Astrocyte of the spinal cord (primary cell): ENCODE data around the gene C20orf96.

Source experiments
- DNase-seq: peaks from one replicate; pipeline ENCODE4 v3.0.0; 2011; ENCODE audit warnings: low read depth, low spot score
- H3K4me3 ChIP-seq: 2 replicates; pipeline ENCODE4 v1.5.1; 2011; ENCODE audit warnings: low read depth, mild to moderate bottlenecking, low read length, moderate library complexity
- in situ Hi-C: cut with HindIII; loops from 2 replicates; pipeline ENCODE4 v1.10.0; 2017; ENCODE audit warnings: low sequenced_read_pairs
- TF ChIP-seq, protein P1 (sequence below): IDR thresholded peaks from 2 replicates; pipeline ENCODE4 v1.5.1; 2012; ENCODE audit warnings: low read depth, mild to moderate bottlenecking, low read length, inconsistent platforms

C20orf96 gene

DNA sequence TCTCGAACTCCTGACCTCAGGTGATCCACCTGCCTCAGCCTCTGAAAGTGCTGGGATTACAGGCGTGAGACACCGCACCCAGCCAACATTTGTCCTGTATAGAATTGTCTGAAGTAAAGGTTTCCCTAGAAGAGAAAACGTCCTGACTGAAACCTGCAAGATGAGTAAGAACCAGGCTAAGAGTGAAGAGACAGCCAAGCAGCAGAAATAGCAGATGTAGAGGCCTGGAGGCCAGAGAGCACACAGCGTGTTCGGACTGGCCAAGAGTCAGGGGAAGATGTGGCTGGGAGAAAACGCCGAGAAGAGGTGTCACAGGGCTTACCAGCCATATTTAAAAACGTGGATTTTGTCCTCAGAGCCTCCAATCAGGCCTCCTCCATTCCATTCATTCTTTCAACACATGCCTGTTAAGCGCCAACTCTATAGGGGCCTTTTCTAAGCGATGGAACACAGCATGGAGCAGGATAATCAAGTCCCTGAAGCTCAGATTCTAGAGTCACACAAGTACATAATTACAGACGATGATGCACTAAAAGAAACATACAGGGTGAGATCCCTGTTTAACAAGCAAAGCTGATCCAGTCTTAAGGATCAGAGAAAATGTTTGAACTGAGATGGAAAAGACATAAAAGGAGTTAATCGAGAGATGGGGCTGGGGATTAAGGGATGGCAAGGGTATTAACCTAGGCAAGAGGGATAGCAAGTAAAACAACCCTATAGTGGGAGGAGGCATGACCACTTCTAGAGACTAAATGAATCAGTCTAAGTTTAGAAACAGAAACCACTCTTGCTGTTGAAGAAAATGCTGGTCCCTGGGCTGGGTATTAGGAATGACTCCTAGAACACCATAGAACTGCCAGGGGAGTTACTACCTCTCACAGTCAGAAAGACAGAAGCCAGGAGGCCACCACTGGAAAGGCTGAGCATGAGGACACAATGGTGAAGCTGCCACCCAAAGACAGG, 11.6 kb upstream of the C20orf96 start:
- H3K4me3 ChIP-seq, result no peak overlapping the region
- DNase-seq, result no peak
- in situ Hi-C loops, result no loop called here
- TF ChIP-seq, protein P1, sequence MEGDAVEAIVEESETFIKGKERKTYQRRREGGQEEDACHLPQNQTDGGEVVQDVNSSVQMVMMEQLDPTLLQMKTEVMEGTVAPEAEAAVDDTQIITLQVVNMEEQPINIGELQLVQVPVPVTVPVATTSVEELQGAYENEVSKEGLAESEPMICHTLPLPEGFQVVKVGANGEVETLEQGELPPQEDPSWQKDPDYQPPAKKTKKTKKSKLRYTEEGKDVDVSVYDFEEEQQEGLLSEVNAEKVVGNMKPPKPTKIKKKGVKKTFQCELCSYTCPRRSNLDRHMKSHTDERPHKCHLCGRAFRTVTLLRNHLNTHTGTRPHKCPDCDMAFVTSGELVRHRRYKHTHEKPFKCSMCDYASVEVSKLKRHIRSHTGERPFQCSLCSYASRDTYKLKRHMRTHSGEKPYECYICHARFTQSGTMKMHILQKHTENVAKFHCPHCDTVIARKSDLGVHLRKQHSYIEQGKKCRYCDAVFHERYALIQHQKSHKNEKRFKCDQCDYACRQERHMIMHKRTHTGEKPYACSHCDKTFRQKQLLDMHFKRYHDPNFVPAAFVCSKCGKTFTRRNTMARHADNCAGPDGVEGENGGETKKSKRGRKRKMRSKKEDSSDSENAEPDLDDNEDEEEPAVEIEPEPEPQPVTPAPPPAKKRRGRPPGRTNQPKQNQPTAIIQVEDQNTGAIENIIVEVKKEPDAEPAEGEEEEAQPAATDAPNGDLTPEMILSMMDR, result no peak

DNA sequence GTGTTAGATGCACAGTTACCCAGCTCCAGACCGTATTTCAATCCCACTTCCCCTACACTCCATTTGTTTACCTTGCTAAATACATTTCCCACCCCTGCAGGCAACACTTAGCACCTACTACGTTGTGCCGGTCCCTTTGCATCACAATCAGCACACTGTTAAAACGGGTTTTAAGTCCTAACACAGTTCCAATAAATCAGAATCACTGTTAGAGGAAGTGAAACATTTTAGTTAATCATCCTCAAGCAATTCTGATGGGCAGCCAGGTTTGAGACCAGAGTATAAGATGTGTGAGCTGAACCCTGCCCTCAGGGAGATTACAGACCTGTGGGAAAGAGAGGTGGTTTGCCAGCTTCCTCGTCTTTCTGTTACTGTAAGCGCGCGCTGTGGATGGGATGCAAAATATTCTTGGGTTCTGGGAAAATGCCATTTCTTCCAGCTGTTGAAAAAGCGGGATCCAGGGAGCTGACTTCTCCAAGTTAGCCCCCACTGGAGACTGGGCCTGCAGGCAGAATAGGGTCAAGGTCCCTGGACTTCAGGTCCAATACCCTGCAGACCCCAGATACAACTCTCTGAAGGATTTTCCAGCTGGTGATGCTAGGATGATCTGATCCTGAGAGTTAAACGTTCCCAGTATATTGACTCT, 9.9 kb upstream of the C20orf96 start:
- TF ChIP-seq, protein P1, result no peak
- peak overlapping the region; percentile 94 for H3K4me3 ChIP-seq
- in situ Hi-C loops, result no loop called here
- DNase-seq, result no peak

DNA sequence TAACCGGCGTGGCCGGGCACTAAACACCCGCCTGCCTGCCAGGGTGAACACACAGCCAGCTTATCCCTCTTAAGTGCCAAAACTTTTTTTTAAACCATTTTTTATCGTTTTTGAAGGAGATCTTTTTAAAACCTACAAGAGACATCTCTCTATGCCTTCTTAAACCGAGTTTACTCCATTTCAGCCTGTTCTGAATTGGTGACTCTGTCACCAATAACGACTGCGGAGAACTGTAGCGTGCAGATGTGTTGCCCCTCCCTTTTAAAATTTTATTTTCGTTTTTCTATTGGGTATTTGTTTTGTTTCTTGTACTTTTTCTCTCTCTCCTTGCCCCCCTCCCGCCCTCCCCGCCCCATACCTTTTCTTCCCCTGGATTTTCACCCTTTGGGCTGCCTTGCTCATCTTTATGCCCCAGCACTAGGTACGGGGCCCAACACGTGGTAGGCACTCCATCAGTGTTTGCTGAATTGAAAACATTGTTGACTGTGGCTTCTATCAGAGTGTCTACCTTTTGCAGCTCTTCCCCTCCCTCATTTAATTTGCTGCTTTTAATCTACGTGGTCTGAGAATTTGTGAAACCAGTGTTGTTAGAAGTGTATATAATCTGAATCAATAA, 8.3 kb upstream of the C20orf96 start:
- H3K4me3 ChIP-seq, result peak overlapping the region; percentile 94
- in situ Hi-C loops, result no loop called here
- TF ChIP-seq, protein P1, result no peak
- DNase-seq, result no peak

DNA sequence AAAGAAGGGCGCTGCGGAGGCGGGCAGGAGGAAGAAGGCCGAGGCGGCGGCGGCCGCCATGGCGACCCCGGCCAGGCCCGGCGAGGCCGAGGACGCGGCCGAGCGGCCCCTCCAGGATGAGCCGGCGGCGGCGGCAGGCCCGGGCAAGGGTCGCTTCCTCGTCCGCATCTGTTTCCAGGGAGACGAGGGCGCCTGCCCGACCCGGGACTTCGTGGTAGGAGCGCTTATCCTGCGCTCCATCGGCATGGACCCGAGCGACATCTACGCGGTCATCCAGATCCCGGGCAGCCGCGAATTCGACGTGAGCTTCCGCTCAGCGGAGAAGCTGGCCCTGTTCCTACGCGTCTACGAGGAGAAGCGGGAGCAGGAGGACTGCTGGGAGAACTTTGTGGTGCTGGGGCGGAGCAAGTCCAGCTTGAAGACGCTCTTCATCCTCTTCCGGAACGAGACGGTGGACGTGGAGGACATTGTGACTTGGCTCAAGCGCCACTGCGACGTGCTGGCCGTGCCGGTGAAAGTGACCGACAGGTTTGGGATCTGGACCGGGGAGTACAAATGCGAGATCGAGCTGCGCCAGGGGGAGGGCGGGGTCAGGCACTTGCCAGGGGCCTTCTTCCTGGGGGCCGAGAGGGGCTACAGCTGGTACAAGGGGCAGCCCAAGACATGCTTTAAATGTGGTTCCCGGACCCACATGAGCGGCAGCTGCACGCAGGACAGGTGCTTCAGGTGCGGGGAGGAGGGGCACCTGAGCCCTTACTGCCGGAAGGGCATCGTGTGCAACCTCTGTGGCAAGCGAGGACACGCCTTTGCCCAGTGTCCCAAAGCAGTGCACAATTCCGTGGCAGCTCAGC, 7.6 kb upstream of the C20orf96 start:
- peak overlapping the region; percentile 94 for H3K4me3 ChIP-seq
- TF ChIP-seq, protein P1, result no peak
- in situ Hi-C loops, result no loop called here
- DNase-seq, result peak; percentile 68

DNA sequence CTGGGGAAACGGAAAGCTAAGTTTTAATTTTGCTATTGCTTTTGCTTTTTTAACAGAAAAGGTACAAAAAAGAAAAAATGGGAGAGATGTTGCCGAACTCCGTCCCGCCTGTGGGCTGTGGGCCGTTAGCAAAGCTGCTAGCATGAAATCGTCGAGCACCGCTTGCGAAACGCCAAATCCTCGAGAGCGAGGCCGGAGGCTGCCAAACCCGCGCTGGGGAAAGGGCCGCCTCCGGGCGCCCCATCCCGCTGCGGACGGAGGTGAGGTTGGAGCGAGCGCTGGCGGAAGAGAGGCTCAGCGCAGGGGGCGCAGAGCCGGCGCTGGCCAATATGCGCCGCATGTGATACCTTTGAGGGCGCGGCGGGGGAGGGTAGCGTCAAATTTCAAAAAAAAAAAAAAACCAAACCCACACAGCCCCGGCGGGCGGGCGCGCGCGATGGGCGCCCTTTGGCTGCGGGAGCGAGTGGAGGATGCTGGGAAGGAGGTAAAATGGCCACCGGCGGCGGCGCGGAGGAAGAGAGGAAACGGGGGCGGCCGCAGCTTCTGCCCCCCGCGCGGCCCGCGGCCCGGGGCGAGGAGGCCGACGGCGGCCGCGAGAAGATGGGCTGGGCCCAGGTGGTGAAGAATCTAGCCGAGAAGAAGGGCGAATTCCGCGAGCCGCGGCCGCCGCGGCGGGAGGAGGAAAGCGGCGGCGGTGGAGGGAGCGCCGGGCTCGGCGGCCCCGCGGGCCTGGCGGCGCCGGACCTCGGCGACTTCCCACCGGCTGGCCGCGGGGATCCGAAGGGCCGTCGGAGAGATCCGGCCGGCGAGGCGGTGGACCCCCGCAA, 6.8 kb upstream of the C20orf96 start, which contains the start of gene ZCCHC3:
TSS of gene ZCCHC3 (plus strand) at position 473 of the 827 bp plus-strand sequence. CDS start at position 490, 17 bp downstream.
- in situ Hi-C loops, result no loop called here
- H3K4me3 ChIP-seq, result peak within 1 kb of the TSS; percentile 94
- TF ChIP-seq, protein P1, result peak; percentile 10
- DNase-seq, result peak; percentile 97
